Activated gamma-delta T cell treated with Interleukin-2 at 50 U/mL for 16 hours (primary cell): ENCODE results near the gene NEDD4.
"Not testable (repeated sequence)": the region's sequence is repeated elsewhere in the genome, so short reads cannot be mapped to it uniquely, and the experiment has no call there.

Experiments used
- DNase-seq: peaks from one replicate; pipeline ENCODE4 v3.0.0-alpha.2; 2020

Gene NEDD4

DNA sequence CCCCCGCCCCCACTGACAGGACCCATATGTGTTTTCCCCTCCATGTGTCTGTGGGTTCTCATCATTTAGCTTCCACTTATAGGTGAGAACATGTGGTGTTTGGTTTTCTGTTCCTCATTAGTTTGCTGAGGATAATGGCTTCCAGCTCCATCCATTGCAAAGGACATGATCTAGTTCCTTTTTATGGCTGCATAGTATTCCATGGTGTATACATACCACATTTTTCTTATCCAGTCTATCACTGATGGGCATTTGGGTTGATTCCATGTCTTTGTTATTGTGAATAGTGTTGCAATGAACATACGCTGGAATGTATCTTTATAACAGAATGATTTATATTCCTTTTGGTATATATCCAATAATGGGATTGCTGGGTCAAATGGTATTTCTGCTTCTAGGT lies 171.7 kb downstream of the NEDD4 start:
- not testable (repeated sequence) for DNase-seq

DNA sequence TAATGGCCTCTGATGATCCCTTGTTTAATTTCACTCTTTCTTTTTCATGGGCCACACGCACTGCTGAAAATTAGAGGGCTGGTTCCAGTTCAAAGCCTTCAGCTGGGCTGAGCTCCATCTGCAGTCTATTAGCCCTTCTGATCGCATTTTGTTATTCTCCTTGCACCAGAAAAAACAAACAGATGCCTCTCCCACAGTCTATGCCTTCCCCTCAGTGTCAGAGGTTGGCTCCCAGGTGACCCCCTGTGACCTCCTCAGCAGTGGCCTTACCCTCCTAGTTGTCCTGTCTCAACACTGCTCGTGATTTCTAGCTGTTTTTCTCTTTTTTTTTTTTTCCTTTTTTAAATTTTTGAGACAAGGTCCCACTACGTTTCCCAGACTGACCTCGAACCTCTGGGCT lies 173.4 kb downstream of the NEDD4 start:
- no peak for DNase-seq

DNA sequence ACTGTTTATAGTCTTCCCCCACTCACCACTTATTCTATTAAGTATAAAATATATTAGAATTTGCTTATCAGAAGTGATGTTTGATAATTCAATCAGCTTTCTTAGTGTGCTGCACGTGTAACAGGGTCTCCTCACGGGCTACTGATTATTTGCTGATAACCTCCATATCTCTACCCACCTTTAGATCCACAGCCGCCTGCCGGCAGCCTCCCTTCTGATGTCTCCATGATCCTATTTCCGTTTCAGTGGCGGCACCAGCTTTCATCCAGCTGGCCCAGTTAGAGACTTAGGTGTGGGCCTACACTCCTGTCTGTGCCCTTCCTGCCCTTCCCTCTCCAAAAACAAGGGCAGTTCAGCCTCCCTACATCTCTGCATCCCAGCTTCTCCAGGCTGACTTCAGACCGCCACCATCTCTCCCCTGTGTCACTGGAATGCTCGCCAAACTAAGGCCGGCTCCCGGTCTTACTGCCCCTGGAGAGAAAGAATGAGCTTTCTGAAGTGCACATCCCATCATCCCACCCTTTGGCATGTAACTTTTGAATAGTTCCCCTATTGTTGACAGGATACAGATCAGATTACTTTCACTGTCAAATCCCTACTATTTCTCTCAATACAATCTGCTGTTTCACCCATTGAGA lies 173.9 kb downstream of the NEDD4 start:
- DNase-seq, result no peak

DNA sequence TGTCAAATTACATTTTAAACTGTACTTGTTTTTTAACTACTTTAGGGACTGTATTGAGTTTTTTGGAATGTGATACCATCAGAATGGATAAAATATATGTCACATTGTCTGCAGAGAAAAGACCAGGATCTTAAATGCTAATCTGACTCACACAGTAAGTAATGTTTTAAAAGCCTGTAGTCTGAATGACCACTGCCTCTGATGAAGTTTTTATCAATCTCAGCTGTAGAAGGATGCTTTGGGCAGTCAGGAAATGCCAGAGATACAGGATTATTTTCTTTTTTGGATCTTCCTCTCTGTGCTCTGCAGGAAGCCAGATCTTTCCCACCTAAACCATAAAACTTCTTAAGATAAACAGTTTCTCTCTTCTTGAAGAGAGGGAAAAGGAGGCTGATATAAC lies 177.4 kb downstream of the NEDD4 start:
- DNase-seq, result no peak

DNA sequence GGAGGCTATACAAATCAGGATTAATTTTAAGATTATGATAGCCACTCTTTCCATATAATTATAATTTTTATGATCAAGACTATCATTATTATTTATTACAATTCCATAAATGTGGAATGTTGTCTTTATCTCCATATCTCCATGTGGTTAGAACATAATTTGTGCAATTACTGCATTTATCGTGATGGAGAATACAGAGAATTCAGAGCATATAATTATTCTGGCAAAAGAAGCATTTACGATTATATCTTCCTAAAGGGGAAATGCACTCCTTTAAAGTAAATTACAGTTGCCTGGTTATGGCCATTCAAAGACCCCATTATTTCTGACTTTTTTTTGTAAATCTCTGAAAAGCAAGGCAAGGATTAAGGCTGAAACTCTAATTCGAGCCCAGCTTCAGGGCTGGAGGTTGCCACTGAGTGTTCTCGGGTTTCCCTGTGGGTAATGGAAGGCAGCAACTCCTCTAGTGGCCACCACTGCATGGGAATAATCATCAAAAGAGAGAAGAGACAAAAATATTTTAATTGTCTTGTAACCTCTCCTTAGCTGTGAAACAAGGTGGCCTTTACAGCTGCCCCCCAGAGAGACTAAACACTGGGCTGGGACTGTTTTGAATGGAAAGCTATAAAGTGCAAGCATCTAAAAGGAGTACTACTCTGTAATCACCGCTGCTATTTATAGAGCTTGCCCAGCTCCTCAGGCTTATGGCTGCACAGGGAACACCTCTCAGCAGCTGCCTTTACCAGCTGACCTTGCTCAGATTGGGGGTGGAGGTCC lies 190.6 kb downstream of the NEDD4 start:
- no peak for DNase-seq

DNA sequence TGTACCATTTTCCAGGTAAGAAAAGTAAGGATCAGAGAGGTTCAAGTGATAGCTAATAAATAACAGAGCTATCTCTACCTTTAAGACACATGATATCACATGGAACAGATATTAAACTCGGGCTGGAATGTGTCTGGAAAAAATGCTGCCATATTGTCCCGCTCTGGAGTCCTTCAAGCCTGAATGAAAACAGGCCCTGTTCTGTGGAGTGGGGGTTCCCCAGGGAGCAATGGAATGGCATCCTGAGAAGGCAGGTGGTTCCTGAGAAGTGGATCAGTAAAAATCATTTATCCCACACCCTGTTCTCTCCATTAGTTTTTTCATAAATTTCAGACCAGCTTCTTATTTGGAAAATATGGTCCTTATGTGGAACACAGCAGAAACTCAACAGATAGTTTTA lies 193.2 kb downstream of the NEDD4 start:
- no peak for DNase-seq

DNA sequence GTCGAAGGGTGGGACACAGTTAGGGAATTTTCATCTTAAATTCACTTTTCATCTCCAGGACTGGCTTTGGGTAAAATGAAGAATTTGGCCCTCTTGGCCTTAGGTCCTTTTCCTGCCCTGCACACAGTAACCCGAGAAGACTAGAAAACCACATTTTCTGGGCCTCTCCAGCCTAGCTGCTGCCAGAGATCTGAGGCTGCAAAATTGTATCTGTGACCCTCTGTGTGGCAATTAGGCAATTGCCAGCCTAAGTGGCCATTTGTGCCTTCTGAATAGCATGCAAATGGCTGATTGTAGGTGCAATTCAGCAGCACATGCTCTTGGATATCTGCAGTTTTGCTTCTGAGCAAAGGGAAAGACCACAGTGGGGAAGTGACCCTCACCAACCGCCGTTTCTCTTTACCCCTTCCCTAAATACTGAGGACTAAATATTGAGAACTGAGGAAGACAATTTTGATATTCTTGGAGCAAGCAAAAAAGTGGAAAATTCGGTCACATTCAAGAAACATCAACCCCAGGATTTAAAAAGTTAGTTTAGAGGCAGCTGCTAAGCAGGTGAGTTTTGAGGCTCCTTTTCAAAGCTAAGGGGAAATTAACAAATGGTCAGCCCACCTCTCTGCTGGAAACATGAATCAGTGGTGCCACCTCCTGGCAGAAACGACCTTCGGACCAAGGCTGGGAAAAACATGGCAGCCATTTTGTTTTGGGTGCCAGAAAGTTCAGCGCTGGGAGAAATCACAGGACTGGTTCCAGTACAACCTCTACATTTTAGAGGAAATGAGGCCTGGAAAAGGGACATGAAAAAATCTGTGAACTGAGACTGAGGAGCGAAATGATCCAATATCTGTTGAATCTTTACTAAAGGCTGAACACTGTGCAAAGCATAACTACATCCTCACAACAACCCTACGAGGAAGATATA lies 193.9 kb downstream of the NEDD4 start:
- DNase-seq, result peak; percentile 4

DNA sequence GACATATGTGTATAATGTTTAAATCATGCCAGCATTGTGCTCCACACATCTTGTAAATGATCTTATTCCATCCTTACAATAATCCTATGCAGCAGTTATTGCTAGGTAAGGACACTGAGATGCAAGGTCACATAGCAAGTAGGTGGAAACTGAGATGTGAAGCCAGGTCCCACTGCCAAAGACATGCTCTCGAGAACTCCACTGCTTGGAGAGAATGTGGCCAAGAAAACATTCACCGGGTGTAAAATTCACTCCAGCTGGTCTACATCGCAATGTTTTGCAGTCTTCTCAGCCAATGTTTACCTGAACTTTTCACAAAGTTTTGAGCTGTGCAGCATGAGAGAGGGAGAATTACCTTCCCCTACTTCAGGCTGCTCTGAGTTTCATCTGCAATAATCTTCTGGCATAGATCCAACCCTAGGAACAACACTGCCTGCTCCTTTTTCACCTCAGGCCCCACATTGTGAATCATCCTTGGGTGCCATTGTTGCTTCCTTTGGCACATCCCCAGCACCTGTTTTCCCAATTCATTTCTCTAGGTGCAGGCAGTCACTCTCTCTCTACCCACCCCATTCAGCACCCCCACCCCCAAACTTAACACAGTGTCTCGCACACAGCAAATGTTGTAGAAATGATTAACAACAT lies 197.0 kb downstream of the NEDD4 start:
- no peak for DNase-seq

DNA sequence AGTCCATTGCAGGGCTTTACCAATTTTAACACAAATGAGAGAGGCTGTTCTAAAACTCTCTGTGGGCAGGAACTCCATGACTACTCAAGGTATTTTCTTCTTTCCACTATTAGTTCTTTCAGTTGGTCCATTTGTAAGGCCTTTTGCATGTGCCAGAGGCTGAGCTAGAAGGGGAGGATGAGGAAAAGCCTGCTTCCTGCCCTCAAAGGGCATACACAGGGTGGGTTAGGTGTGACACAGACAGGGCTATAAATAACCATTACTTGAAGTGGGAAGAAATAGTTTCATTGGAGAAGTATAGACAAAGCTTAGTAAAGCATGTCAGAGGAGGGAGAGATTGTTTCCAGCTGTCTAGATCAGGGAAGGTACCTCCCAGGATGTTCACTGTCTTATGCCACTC lies 198.4 kb downstream of the NEDD4 start:
- DNase-seq, result no peak

DNA sequence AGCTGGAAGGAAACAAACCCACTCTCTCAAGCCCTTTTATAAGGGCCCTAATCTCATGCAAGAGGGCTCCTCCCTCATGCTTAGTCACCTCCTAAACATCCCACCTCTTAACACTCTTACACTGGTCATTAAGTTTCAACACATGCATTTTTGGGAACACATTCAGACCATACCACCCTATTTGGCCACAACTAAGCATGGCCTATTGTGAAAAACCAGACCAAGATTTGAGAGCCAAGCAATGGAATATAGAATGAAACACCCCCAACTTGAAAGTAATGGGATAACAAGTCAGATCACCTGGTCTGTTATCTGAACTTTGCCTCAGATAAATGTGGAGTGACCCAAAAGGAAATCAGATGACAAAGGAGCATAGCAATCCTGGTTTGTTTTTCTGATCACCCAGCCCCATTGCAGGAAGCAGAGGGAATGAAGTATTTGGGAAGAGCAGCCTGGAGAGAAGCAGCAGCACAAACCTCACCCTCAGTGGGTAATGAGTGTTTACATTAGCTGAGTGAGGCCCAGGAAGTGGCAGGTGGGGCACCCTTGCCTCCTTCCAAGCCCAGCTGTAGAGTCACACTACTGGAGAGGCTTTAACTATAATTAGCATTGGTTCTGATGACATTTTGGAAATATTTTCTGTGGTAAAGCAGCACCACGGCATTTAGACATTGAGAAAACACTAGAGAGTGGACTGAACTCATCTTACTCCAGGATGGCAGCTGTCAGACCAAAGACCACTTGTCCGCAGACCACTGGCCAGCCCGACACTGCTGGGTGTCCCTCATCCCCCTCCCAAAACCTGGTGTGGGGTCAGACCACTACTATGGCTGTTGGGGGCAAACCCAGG lies 201.6 kb downstream of the NEDD4 start:
- no peak for DNase-seq

DNA sequence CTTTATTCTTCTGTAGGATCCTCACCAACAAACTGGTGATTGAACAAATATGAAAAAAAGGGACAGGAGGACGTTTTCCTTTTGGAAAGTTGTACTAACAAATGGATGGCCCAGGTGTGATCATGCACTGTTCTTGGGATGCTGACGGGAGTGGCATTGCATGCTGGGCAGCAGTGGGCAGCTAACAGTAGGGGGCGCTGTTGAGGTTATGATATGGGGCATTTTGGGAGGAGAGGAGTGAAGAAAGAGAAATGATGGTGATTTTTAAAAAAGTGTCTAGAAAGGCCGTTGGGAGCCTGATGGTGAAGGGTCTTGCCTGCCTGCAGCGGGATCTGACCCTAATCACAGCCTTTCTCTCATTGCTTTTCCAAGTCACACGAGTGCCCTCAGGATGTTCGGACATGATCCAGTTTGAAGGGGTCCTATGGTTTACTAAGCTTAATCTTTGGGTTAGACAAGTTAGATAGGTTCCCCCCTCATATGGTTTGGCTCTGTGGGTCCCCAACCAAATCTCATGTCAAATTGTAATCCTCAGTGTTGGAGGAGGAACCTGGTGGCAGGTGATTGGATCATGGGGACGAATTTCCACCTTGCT lies 204.2 kb downstream of the NEDD4 start:
- DNase-seq, result peak; percentile 20

DNA sequence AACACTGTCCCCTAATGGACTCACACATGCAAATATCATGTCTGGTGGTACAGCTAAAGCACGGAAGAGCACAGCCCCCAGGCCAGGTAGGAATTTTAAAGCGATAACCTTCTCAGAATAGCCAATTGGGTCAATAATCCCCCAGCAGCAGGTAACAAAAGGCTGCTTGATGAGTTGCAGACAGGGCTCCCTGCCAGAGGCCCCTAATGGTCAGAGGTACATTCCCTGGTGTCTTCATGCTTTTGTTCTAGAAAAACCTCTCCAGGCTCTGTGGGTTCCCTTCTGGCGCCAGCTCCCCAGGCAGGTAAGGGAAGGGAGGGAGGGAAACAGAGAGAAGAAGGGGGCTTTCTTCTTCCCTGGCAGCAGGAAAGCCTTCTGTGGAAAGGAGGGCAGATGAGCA lies 207.1 kb downstream of the NEDD4 start:
- DNase-seq, result no peak

DNA sequence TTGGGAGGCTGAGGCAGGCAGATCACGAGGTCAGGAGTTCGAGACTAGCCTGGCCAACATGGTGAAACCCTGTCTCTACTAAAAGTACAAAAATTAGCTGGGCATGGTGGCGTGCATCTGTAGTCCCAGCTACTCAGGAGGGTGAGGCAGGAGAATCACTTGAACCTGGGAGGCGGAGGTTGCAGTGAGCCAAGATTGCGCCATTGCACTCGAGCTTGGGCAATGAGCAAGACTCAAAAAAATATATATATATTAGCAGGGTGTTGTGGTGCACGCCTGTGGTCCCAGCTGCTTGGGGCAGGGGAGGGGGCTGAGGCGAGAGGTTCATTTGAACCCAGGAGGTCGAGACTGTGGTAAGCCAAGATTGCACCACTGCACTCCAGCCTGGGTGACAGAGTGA lies 207.8 kb downstream of the NEDD4 start:
- DNase-seq, result not testable (repeated sequence)

DNA sequence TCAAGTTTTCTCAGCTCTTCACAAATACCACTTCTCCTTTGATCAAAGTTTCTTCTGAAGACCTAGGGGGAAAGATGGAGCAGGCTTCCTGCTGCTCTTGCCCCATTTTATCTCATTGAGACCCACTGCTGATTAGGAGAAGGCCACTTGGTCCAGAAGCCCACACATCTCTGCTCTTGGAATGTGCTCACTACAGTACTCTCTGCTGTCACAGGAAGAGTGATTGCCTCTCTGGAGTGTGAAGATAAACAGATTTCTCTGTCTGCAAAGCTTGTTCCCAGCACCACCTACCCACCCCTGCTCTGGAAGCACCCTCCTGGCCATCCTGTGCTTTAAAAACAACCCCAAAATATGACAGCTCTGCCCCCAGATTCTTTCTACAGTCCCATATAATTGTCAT lies 209.1 kb downstream of the NEDD4 start:
- DNase-seq, result no peak

DNA sequence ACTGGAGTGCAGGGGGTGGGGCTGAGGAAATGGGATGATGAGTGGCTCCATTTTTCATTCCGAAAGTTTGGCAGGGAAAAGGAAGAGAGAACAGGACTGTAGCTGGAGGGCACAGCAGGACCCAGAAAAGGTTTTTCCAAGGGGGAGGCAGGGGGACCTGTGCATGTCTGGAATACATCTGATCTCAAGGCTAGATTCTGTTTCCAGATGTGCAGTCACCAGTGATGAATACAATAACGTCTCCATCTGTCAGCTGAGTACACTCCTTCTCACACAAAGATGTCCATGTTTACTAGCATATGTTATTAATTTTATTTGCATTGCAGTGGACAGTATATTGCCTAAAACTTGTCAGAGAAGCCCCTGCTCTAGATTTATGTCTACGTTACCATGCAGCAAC lies 210.5 kb downstream of the NEDD4 start:
- DNase-seq, result no peak

DNA sequence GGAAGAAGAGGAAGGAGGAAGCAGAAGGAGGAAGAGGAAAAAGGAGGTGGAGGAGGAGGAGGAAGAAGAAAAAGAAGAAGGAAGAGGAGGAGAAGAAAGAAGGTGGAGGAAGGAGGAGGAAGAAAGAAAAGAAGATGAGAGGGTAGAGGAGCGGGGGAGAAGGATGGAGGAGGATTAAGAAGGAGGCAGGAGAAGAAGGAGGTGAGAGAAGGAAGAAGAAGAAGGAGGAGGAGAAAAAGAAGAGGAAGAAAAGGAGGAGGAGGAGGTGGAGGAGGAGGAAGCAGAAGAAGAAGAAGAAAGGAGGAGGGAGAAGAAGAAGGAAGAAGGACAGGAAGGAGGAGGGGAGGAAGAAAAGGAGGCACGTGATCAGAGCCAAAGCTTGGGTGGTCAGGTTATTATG lies 213.1 kb downstream of the NEDD4 start:
- no peak for DNase-seq

DNA sequence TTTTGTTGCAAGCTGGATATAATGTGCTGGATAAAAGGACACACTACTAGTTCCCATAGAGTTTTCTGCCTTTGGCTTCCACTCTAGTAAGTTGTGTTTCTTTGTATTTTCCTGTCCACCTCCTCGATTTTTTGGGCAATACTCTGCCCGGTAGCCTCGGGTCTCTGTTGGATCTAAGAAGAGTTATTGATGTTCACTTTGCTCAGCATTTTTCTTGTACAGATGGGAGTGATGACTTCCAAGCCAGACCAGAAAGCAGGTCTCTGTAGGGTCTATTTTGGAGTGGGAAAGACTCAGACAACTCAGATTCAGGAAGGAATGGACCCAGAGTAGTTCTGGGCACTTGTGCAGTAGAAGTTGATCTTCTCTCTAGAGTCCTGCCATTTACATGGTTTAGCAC lies 214.5 kb downstream of the NEDD4 start:
- no peak for DNase-seq
